RCC 7860 (cell line): ENCODE results near the gene PLCB3.

Experiments used
- DNase-seq: peaks from one replicate; pipeline ENCODE4 v3.0.0-alpha.2; 2015; ENCODE audit warnings: low spot score
- FAIRE-seq: peaks from 2 replicates; lab custom pipeline; 2012; peaks lifted over from hg19 to GRCh38; lab: Jason Lieb, UNC

Gene PLCB3

GRCh38 chr11:64251016-64251752 lies at the start of gene PLCB3:
PLCB3 (plus strand) TSS chr11:64251530; CDS start chr11:64251650, 120 bp downstream.
- DNase-seq (no peak), FAIRE-seq (no peak)

- DNase-seq: no peak
Observed at GRCh38 chr11:64201543-64201942, 49.8 kb upstream of the PLCB3 start.

GRCh38 chr11:64202992-64203391 lies 48.3 kb upstream of the PLCB3 start:
- DNase-seq: no peak
- no peak for FAIRE-seq

More at GRCh38 chr11:64201543-64201942, 49.8 kb upstream of the PLCB3 start:
- FAIRE-seq: no peak

DNA sequence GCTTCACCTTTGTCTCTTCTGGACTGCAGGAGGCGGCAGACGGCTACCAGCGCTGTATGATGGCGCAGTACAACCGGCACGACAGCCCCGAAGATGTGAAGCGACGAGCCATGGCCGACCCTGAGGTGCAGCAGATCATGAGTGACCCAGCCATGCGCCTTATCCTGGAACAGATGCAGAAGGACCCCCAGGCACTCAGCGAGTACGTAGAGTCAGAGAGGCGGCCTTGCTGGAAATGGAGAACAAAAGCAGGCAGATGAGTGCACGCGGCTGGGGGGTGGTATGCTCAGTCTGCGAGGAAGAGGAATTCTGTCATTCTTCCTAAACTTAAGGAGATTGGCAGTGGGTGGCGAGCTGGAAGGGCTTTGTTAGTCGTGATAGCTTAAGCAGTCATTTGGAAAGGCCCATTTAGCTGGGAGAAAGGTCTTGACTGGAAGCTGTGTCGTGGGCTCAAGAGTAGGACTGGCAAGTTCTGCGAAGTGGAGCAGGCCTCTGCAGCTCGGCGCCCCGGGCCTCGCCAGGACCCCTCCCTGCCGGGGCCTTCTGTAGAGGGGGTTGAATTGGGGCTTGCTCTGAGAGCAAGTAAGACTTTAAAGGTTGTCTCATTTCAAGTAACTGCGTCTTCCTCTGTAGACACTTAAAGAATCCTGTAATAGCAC lies 47.8 kb upstream of the PLCB3 start:
- DNase-seq (no peak), FAIRE-seq (no peak)

DNA sequence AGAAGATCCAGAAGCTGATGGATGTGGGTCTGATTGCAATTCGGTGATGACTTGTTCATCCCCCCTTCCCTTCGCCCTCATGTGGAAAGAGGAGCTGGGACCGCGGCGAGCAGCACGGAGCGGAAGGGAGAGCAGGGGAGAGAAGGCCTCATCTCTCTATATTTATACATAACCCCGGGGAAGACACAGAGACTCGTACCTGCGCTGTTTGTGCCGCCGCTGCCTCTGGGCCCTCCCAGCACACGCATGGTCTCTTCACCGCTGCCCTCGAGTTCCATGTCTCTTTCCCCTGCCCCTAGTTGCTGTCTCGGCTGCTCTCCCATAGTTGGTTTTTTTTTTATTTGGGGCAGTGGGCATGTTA lies 47.3 kb upstream of the PLCB3 start:
- no peak for FAIRE-seq
- no peak for DNase-seq

DNA sequence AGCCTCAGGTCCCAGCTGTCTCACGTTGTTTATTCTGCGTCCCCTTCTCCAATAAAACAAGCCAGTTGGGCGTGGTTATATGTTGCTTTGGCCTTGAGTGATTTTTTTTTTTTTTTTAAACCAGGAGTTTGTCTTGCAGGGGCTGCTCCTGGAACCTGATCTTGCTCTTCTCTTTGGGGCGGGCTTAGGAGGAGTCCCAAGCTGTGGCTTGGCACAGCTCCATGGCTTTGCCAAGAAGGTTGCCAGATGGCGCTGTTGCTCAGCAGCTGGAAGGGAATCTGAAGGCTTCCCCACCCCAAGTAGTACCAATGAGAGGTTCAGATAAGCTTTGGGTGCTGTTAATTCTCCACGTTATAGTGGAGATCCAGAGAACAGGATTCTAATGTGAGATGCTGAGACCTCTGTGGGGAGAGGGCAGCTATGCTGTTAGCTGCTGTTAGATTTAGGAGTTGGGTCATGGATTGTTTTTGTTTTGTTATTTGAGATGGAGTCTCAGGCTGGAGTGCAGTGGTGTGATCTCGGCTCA lies 46.8 kb upstream of the PLCB3 start:
- FAIRE-seq: no peak
- peak; percentile 63 for DNase-seq

GRCh38 chr11:64206457-64207255 lies 44.7 kb upstream of the PLCB3 start, which contains the start of gene FERMT3:
FERMT3 (plus strand) TSS chr11:64206721; CDS start chr11:64207365, 644 bp downstream.
- DNase-seq (no peak), FAIRE-seq (no peak)

DNA sequence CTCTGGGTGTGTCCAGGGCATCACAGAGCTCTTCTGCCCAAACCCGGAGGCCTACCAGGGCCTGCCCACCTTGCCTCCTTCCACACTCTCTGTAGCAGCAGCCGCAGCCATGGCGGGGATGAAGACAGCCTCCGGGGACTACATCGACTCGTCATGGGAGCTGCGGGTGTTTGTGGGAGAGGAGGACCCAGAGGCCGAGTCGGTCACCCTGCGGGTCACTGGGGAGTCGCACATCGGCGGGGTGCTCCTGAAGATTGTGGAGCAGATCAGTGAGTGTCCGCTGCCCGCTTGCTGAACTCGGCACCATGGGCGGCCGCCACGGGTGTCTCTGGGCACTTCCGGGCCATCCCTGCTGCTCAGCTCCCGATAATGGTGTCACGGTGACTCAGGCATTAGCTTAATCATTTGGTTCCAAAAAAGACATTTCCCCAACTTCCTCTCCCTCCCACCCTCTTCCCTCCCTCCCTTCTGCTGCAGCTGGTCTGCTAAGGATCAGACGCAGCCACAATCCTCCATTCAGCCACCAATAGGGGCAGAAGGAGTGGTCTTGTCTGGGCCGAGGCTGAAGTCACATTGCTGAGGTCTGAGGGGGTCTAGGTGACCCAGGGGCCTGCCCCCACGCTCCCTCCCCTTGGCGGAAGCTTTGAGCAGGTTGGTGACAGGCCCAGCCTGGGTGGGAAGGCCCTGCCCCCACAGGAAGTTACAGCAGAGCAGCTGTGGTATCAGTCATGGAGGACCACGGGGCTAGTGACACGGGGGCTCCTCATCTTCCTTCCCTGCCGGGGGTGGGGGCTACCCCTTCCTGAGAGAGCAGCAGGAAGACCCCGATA lies 43.9 kb upstream of the PLCB3 start:
- DNase-seq: no peak
- no peak for FAIRE-seq

GRCh38 chr11:64208086-64208795 lies 43.1 kb upstream of the PLCB3 start:
- DNase-seq: no peak
- FAIRE-seq: no peak

DNA sequence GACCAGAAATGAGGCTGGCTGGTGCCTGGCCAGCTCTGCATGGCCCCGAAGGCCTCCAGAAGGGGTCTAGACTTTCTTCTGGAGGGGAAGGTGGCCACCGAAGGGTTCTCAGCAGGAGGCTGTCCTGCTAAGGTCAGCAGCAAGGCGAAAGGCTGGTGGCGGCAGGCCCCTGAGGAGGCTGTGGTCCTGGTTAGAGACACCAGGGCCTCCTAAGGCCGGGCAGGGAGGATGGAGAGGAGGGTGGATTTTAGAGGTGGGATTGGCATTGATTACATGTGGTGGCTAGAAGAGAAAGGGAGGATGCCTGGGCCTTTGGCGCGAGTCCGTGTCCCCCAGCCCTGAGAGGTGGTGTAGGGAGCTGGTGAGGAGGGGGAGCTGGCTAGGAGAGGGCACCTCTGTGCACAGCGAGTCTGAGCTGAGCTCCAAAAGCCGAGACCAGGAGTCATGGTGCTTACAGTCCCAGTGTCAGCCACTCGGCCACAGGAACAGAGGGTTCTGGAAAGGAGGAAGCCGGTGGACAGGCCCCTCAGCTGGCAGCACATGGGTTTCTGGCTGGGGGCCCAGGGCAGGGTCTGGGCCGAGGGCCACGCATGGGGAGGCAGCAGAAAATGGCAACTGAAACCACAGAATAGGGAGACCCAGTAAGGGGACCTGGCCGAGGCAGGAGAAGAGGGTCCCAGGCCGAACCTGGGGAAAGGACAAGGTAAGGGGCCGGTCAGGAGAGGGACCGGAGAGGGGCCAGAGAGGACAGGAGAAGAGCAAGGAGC lies 42.4 kb upstream of the PLCB3 start:
- DNase-seq (no peak), FAIRE-seq (no peak)

DNA sequence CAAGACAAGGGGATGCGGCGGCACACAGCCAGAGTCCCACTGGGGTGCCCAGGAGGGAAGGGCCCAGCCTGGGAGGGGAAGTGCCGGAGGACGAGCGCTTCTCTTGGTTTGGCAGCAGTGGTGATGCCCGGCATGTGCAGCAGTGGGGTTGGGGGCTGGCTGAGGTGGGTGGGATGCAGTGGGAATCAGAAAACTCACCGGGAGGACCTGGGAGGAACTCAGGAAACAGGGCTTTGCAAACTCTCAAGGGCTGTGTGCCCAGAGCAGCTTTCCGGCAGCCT lies 41.8 kb upstream of the PLCB3 start:
- DNase-seq (no peak), FAIRE-seq (no peak)

- DNase-seq: no peak
Observed at GRCh38 chr11:64210301-64211020, 40.9 kb upstream of the PLCB3 start.

DNA sequence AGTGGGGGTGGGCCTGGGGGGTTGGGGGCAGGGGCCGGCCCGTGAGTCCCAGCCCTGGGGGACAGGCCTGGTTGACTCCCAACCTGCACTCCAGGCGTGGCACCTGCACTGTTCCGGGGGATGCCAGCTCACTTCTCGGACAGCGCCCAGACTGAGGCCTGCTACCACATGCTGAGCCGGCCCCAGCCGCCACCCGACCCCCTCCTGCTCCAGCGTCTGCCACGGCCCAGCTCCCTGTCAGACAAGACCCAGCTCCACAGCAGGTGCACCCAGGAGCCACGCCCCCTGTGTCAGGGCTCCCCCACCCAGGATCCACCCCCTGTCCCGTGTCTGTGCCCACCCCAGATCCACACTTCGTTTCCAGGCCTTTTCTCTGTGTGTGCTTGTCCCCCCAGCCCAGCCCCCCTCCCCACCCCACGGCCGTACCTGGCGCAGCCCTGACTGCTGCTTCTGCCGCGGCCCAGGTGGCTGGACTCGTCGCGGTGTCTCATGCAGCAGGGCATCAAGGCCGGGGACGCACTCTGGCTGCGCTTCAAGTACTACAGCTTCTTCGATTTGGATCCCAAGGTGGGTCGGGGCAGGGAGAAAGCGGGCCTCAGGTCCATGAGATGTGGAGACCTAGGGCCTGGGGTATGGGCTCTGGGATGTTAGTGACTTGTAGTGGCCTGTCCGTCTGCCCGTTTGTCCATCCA lies 40.0 kb upstream of the PLCB3 start:
- FAIRE-seq (no peak), DNase-seq (no peak)

More at GRCh38 chr11:64210301-64211020, 40.9 kb upstream of the PLCB3 start:
- FAIRE-seq: no peak

DNA sequence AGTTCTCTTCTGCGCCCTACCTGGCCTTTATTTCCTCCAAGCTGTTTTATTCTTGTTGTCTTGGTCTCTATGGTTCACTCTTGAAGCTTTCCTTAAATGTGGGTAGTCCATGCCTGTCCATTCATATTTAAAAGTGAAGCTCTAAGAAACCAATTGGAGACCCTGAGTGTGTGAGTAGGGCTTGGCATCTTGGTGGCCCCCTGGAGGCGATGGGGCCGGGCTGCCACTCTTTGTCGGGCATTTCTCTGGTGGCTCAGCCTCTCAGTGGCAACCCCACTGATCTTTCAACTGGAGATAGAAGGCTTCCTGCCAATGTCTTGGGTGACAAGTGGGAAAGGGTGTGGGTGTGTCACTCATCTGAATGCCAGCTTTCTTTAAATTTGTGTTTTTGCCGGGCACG lies 34.5 kb upstream of the PLCB3 start:
- FAIRE-seq: no peak
- no peak for DNase-seq

DNA sequence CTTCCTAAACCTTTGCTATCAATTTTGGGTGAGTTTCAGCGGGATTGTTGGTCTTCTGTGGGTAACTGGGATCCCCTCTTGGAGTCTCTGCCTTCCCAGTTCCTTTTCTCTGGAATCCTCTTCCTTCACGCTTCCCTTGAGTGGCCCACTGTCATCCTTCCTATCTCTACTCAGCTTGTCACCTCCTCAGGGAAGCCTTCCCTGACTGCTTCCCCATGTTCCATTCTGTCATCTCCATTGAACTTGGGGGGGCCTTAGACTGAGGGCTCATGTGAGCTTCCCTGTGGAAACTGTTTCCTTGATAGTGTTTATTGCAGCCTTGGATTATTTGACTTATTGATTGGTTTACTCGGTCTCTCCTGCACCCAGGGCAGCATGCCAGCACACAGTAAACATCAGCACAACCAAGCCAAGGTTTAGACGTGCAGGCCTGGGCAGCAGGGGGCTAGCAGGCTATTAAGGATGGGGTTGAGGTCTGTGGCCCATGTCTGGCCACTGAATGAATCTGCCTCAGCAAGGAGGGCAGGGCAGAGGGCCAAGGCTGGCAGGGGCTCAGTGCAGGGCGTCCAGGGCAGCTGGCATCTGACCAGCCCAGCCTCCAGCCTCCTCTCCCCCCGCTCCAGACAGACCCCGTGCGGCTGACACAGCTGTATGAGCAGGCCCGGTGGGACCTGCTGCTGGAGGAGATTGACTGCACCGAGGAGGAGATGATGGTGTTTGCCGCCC lies 32.5 kb upstream of the PLCB3 start:
- FAIRE-seq (no peak), DNase-seq (no peak)

DNA sequence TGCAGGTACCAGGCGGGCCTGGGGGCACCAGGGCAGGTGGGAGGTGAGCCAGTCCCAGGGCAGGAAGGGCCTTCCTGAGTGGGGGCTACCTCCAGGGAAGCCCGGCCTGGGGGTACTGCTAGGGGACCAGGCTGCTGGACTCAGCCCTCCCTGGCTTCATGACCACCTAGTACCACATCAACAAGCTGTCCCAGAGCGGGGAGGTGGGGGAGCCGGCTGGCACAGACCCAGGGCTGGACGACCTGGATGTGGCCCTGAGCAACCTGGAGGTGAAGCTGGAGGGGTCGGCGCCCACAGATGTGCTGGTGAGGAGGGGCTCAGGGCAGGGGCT lies 32.0 kb upstream of the PLCB3 start:
- FAIRE-seq (no peak), DNase-seq (no peak)

GRCh38 chr11:64219755-64220154 lies 31.6 kb upstream of the PLCB3 start:
- DNase-seq (no peak), FAIRE-seq (no peak)

GRCh38 chr11:64220271-64220670 lies 31.1 kb upstream of the PLCB3 start:
- FAIRE-seq: no peak
- no peak for DNase-seq
